ENCODE results near the gene PAPPA.

GRCh38 chr9:116270546-116270945, 117.0 kb downstream of the PAPPA start:
- no peak for TF ChIP-seq CTCF (IDR thresholded peaks at IDR 0.05)
- TF ChIP-seq POLR2A (IDR thresholded peaks at IDR 0.05), result no peak
- no peak for TF ChIP-seq EP300 (IDR thresholded peaks at IDR 0.05)
